AML-193 (cell line): ENCODE data around the gene PTPN9.
"Not testable (repeated sequence)": the region's sequence is repeated elsewhere in the genome, so short reads cannot be mapped to it uniquely, and the experiment has no call there.

ENCODE experiments used
- DNase-seq, 2 experiments: peaks; one replicate each; lab custom pipeline; 2025; lab: John Stamatoyannopoulos, UW

The PTPN9 gene

GRCh38 chr15:75578948-75579920 is at the start of gene PTPN9:
Gene PTPN9 (minus strand): TSS chr15:75579315. CDS start chr15:75578776, 539 bp downstream.
- peak; percentile 43 to 56 for DNase-seq

DNA sequence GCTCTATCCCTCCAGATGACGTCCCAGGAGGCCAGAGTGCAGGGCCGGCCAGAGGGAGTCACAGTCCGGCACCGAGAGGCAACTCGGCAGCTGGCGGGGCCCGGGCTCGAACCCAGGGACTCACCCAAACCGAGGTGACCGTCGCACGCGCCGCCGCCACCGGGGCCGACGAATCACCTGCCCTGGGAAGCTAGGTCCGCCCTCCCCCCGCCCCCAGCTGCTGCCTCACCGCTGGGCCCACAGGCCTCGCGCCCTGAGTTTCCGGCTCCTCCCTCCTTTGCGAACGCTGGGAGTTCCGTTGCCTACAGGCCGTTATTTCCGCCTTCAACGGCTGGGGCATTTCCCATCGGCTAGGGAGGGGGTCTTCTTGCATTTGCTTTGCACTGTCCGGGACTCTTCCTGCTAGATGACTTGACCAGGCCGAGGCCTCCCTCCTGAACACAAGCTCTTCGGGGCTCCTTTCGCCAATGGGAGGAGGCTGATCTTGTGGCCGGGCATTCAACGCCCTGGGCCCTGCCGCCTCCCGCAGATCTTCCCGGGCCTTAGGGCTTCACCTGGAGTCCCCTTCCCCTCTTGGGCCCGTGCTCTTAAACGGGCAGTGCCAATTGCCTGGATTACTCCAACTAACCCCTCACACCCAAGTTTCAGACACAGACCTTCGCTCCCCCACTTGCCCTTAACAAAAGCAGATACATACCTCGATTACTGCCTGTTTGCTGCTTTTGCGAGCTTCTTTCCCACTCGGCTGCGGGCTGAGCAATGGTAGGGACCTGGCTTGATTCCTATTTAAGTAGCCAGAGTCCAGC is 46.6 kb upstream of the PTPN9 start, which contains the start of gene SNUPN:
TSS of gene SNUPN (minus strand) at position 184 of the 806 bp plus-strand sequence. CDS start 4,674 bp downstream, outside the sequence.
- DNase-seq, result peak; percentile 91

GRCh38 chr15:75622505-75622904 is 43.4 kb upstream of the PTPN9 start:
- no peak for DNase-seq

DNA sequence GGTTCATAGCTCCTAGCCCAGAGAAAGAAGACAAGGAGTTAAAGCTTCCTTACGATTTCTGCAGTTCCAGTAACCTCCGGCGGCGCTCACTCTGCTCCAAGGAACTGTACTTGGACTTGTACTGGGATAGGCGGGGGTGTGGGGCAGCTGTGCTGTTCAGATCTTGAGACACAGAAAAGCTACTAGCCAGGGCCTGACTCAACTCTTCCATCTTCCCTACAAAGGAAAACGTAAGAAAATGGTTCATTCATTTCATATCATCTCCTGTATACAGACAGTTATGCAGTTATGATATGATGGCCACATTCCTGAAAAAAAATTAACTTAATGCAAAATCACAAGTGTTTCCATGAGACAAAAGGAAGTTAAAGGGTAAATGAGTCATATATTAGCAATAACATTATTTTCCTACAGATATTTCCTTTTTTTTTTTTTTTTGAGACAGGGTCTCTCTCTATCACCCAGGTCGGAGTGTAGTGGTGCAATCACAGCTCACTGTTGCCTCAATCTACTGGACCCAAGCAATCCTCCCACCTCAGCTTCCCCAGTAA is 41.8 kb upstream of the PTPN9 start:
- peak; percentile 26 to 35 for DNase-seq

- peak in 1 of 2 experiments; percentile 32 for DNase-seq
Measured at GRCh38 chr15:75620058-75620820, 41.1 kb upstream of the PTPN9 start.

GRCh38 chr15:75616766-75617165 is 37.7 kb upstream of the PTPN9 start:
- DNase-seq, result no peak

- DNase-seq, result no peak
Measured at GRCh38 chr15:75606711-75607699, 27.9 kb upstream of the PTPN9 start.

DNA sequence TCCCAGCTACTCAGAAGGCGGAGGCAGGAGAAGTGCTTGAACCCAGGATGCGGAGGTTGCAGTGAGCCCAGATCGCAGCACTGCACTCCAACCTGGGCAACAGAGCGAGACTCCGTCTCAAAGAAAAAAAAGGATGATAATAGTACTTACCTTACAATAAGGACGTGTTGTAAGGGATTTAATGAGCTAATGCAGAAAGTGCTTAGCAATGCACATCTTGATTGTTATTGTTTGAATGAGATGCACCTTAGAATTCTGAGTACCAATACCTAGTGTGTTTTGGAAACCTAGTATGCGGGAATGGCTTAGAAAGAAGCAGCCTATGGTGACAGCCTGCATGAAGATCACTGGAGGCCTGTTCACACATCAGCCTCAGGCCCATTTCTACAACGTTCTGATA is 26.9 kb upstream of the PTPN9 start:
- no peak for DNase-seq

DNA sequence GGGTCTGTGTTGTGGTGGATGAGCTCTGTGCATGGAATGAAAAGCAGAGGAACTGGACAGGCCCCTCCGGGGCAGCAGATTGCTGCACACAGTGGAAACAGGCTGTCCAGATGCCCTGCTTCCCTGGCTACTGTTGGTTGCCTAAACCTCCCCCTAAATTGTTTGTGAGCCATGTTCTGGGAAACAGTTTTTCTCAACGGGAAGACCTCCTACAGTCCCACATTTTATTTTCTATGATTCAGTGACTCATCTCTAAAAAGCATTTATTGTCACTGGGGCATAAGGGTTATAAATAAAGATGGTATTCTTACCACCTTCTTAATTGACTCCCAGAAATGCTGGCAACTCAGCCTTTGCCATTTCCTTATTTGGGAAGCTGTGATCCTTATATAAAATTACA is 20.3 kb upstream of the PTPN9 start:
- DNase-seq, result no peak

GRCh38 chr15:75598361-75598760 is 19.2 kb upstream of the PTPN9 start:
- DNase-seq, result no peak

GRCh38 chr15:75597667-75598341 is 18.7 kb upstream of the PTPN9 start:
- peak; percentile 40 to 44 for DNase-seq

GRCh38 chr15:75596703-75597345 is 17.7 kb upstream of the PTPN9 start:
- DNase-seq, result no peak

DNA sequence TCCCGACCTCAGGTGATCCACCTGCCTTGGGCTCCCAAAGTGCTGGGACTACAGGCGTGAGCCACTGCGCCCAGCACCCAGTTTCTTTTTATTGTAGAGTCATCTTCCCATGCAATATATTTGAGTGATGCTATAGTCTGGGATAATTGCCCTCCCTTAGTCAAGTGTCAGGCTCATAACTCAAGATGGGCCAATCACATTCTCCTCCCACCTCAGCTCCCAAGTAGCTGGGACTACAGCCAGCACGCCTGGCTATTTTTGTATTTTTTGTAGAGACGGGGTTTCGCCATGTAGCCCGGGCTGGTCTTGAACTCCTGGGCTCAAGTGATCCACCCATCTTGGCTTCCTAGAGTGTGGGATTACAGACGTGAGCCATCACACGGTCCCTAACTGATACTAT is 15.2 kb upstream of the PTPN9 start:
- DNase-seq, result no peak

- no peak for DNase-seq
Measured at GRCh38 chr15:75591655-75592364, 12.7 kb upstream of the PTPN9 start.

DNA sequence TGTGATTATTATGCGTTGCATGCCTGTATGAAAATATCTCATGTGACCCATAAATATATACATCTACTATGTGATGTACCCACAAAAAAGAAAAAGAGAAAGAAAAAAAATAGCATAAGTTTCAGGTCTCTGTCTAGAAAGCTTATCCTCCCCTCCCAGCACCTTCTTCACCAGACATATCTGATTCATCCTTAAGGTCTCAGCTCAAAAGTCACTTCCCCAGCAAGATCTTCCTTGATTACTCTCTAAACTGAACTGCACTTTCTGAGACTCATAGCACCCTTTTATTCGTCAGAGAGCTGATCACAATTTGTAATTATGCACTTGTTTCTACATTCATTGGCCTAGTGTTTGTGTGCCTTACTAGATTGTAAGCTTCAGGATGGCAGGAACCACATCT is 11.1 kb upstream of the PTPN9 start:
- DNase-seq, result no peak

- DNase-seq, result no peak
Measured at GRCh38 chr15:75589071-75589470, 10.0 kb upstream of the PTPN9 start.

- DNase-seq, result not testable (repeated sequence)
Measured at GRCh38 chr15:75586422-75586821, 7.3 kb upstream of the PTPN9 start.

GRCh38 chr15:75584121-75584520 is 5.0 kb upstream of the PTPN9 start:
- no peak for DNase-seq

DNA sequence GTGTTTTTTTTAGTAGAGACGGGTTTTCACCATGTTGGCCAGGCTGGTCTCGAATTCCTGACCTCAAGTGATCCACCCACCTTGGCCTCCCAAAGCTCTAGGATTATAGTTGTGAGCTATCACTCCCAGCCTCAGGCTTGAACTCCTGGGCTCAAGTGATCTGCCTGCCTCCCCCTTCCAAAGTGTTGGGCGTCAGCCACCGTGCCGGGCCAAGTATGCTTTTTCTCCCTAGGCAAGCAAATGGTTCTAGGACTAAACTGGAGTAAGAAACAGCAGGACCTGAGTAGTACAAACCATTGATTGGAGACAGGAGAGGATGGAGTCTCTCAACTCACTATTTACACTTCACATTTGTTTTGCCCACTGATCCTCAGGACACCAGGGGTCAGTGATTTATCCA is 4.6 kb upstream of the PTPN9 start:
- DNase-seq, result no peak
